WI38 (cell line): ENCODE measurements around the gene BEND6.

Experiments used
- H3K4me3 ChIP-seq: 2 replicates; pipeline ENCODE4 v1.5.1; 2011; ENCODE audit warnings: low read depth, mild to moderate bottlenecking, control low read depth, low read length
- CTCF ChIP-seq: IDR thresholded peaks from 2 replicates; pipeline ENCODE4 v1.5.1; 2012; ENCODE audit warnings: low read depth, mild to moderate bottlenecking, control low read depth, low read length

BEND6 gene

GRCh38 chr6:57017841-57018240 lies 62.9 kb downstream of the BEND6 start:
- TF ChIP-seq CTCF, result no peak
- no peak overlapping the region for H3K4me3 ChIP-seq

- H3K4me3 ChIP-seq, result no peak overlapping the region
- no peak for TF ChIP-seq CTCF
Measured at GRCh38 chr6:57019434-57019833, 64.5 kb downstream of the BEND6 start.

GRCh38 chr6:57021086-57021720 lies 66.3 kb downstream of the BEND6 start:
- peak; percentile 15; the same call in 1 of the 2 replicates for TF ChIP-seq CTCF
- H3K4me3 ChIP-seq, result no peak overlapping the region

GRCh38 chr6:57024321-57024720 lies 69.4 kb downstream of the BEND6 start:
- no peak for TF ChIP-seq CTCF
- no peak overlapping the region for H3K4me3 ChIP-seq

GRCh38 chr6:57024775-57025174 lies 69.9 kb downstream of the BEND6 start:
- no peak overlapping the region for H3K4me3 ChIP-seq
- no peak for TF ChIP-seq CTCF

- TF ChIP-seq CTCF, result no peak
- no peak overlapping the region for H3K4me3 ChIP-seq
Measured at GRCh38 chr6:57026001-57026400, 71.1 kb downstream of the BEND6 start.

GRCh38 chr6:57027301-57027700 lies 72.4 kb downstream of the BEND6 start:
- no peak overlapping the region for H3K4me3 ChIP-seq
- TF ChIP-seq CTCF, result no peak
